Cardiac fibroblast (primary cell): ENCODE measurements around the gene VAC14.

Experiments
- DNase-seq, 2 donors: peaks; one replicate each; pipeline versions ENCODE4 v3.0.0 to v3.0.0-alpha.2; 2010; ENCODE audit warnings: low read depth in 2 of 2
- H3K4me3 ChIP-seq, 2 donors: replicated peaks in 1 of 2; 1 replicate in 1 of 2; 2 replicates in 1 of 2; pipeline ENCODE4 v1.5.1; 2011; ENCODE audit warnings: low read depth in 2 of 2, low read length in 2 of 2, mild to moderate bottlenecking in 2 of 2, moderate library complexity in 1 of 2
- CTCF ChIP-seq: IDR thresholded peaks from one replicate; pipeline ENCODE4 v1.5.1; 2011; ENCODE audit warnings: low read depth, mild to moderate bottlenecking, low read length, inconsistent platforms

VAC14 gene

GRCh38 chr16:70769761-70770160 is 31.2 kb downstream of the VAC14 start:
- no peak for DNase-seq
- no peak overlapping the region for H3K4me3 ChIP-seq
- TF ChIP-seq CTCF, result no peak

GRCh38 chr16:70769131-70769530 is 31.8 kb downstream of the VAC14 start:
- DNase-seq, result no peak
- no peak for TF ChIP-seq CTCF
- H3K4me3 ChIP-seq, result no peak overlapping the region

- DNase-seq, result no peak
- TF ChIP-seq CTCF, result no peak
- H3K4me3 ChIP-seq, result no peak overlapping the region
Measured at GRCh38 chr16:70768203-70768580, 32.8 kb downstream of the VAC14 start.

GRCh38 chr16:70767377-70768202 is 33.4 kb downstream of the VAC14 start:
- TF ChIP-seq CTCF, result no peak
- no peak overlapping the region for H3K4me3 ChIP-seq
- peak in 1 of 2 donors; percentile 23 for DNase-seq

GRCh38 chr16:70766658-70767057 is 34.3 kb downstream of the VAC14 start:
- TF ChIP-seq CTCF, result no peak
- DNase-seq, result no peak
- no peak overlapping the region for H3K4me3 ChIP-seq

GRCh38 chr16:70766176-70766575 is 34.8 kb downstream of the VAC14 start:
- no peak overlapping the region for H3K4me3 ChIP-seq
- no peak for DNase-seq
- no peak for TF ChIP-seq CTCF

- TF ChIP-seq CTCF, result no peak
- DNase-seq, result no peak
Measured at GRCh38 chr16:70765491-70765890, 35.5 kb downstream of the VAC14 start.

More at GRCh38 chr16:70765491-70765890, 35.5 kb downstream of the VAC14 start:
- no peak overlapping the region for H3K4me3 ChIP-seq
